GM21423 (cell line): Measurements from ENCODE around the gene ATP9A.
"Not testable (repeated sequence)": the region's sequence is repeated elsewhere in the genome, so short reads cannot be mapped to it uniquely, and the experiment has no call there.

Source experiments
- ATAC-seq: cut with Tn5 transposase; IDR thresholded peaks from one replicate; pipeline ENCODE4 v1.9.1; 2021; ENCODE audit warnings: mild to moderate bottlenecking, moderate library complexity; ENCODE audit not compliant: unreplicated experiment

Gene ATP9A

GRCh38 chr20:51581571-51581970 is 186.6 kb downstream of the ATP9A start:
- ATAC-seq: no peak

DNA sequence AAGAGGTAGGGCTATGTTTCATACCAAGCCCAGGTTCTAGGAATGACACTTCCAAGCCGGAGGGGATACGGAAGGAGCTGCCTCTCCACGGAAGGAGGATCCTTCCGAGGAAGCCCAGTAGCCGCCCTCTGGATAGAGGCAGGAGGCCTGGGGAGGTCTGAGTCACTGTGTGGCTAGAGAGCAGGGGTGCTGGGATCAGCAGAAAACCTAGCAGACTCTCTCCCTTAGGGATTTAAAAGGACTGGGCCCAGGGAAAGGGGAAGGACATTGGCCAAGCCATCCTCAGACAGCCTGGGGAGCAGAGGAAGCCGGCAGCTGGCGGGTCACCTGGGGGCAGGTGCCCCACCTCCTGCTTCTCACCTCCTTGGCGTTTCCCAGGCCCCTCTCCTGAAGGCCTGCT is 189.1 kb downstream of the ATP9A start:
- no peak for ATAC-seq

DNA sequence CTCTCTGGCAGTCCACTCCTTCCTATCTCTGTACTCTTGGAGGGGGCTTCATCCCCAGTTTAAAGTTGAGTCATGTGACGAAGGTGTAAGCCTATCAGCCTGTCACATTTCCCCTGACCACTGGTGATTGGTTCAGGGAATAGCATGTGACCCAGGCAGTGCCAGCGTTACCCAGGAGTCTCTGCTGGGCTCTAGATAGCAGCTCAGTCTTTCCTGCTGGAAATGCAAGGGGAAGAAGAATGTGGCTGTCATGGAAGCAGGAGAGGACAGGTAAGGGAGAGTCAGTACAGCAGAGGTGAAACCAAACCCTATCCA is 190.1 kb downstream of the ATP9A start:
- no peak for ATAC-seq

- ATAC-seq: no peak
These were observed 190.6 kb downstream of the ATP9A start for GRCh38 chr20:51577432-51578144.

DNA sequence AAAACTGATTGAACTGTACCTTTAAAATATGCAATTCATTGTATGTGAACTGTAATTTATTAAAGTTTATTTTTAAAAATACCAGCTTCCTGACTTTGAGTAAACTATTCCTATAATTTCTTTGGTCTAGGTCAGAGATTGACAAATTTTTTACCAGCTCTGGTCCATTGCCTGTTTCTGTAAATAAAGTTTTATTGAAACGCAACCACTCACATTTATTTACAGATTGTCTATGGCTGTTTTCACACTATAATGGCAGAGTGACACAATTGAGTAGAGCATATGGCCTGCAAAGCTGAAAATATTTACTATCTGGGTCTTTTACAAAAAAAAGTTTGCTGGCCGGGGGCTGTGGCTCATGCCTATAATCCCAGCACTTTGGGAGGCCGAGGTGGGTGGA is 192.7 kb downstream of the ATP9A start:
- no peak for ATAC-seq

DNA sequence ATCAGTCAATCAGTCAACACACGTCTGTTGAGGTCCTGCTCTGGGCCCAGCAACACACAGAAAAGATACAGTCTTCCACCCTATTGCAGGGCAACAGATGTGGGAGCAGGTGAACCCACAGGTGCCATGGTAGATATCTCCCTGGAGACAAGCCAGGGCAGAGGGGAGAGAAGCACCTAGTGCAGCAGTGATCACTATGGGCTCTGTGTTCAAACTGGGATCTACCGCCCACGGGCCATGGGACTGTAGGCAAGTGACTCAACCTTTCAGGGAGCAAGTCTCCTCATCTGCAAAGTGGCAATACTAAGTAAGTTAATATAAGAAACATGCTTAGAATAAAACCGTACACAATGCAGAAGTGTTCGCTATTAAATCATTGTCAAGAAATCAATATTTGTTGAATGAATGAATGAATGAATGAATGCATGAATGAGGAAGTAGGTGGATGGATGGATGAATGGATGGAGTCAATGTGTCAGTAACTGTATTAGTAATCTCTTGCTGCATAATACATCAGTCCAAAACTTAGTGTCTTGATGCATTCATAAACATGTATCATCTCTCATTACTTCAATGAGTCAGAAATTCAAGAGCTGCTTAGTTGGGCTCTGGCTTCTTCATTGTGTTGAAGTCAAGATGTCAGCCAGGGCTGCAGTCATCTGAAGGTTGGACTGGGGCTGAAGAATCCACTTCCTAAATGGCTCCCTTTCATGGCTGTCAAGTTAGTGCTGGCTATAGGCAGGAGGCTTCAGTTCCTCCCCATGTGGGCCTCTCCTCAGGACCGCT is 193.7 kb downstream of the ATP9A start:
- no peak for ATAC-seq

DNA sequence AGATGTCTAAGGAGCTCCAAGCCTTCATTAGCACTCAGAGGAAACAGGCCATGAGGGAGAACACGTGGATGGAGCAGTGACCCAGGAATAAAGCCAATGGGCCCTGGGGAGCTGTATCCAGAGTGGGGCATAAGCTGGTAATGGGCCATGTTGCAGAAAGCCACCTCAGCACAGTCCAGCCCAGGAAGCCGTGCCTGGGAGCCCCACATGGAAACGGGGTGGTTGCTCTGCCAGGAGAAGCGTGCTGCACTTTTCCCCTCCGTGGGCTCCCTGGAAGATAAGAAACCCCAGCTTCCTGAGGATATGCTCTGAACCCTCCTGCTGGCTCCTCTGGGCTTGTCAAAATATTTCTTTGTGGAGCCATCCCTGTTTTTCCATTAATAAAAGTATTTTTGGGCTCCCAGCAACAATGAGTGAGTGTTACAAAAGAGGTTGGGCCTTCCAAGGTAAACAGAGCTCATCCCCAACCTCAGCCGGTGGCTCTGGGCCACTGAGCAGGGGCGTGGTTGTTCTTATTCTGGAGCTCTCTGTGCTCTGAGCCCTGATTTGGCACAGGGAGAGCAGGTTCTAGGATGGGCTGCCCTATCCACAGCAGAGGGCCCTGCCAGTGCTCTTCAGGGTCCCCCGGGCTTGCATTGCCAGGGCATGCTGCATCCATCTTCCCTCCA is 194.5 kb downstream of the ATP9A start:
- ATAC-seq: no peak

DNA sequence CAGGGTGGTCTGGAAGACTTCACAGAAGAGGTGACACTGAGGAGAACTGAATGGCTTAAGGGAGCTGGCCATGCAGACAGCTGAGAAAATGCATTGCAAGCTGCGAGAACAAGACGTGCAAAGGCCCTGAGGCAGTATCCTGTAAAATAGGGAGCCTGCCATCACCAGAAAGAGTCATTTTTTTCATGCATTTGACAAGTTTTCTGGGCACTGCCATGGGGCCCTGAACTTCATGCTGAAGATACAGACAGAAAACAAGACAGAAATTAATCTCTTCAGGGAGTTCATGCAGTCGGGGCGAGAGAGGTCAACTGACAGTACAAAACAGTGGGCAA is 196.8 kb downstream of the ATP9A start:
- ATAC-seq: no peak

DNA sequence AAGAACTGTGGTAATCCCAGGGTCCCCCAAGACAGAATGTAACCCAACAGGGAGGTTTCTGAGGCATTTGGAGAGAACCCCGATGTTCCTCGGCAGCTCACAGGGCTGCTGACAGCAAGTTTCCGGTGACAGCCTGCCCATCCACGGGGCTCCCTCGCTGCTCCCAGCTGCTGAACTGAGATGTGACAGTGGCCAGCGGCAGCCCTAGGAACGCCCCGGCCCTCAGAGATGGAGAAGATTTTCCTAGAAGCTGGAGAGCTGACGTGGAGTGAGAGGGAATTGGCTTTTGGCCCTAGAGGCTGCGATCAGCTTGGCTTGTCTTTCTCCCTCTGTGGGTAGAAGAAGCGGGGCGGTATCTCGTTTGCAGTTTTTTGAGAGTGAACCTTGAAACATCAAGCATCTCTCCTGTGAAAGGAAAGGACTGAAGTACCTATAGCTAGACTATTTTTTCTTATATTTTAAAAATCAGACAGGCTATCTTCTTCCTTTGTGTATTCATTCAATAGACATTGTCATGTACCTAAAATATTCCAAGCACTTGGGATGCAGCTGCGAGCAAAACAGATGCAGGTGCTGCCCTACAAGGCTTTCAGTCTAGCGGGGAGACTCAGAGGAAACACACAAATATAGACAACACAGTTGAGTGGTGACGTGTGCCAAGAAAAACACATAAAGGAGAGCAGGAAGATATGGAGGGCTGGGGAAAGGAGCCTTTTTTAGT is 197.3 kb downstream of the ATP9A start:
- ATAC-seq: no peak

GRCh38 chr20:51569815-51570738 is 198.1 kb downstream of the ATP9A start:
- ATAC-seq: no peak

DNA sequence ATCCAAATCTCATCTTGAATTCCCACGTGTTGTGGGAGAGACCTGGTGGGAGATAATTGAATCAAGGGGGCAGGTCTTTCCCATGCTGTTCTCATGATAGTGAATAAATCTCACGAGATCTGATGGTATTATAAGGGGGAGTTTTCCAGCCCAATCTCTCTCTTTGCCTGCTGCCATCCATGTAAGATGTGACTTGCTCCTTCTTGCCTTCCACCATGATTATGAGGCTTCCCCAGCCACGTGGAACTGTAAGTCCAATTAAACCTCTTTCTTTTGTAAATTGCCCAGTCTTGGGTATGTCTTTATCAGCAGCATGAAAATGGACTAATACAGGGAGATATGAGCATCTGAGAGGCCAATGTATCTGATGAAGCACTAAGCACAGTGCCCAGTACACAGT is 199.7 kb downstream of the ATP9A start:
- ATAC-seq: not testable (repeated sequence)

DNA sequence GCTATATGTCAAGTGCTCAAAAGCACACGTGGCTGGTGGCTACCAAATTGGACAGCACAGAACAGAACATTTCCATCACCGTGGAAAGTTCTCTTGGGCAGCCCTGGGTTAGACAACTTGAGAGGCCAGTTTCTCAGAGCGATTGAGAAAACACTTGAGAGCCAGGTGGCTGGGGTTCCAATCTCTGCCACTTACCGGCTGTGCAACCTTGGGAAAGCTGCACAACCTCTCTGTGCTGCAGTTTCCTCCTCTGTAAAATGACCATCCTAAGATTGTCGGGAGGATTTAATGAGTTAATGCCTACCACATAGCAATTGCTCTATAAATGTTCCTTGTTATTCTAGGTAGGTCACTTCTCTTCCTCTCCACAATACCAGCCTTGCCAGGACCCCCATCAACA is 200.6 kb downstream of the ATP9A start:
- no peak for ATAC-seq

DNA sequence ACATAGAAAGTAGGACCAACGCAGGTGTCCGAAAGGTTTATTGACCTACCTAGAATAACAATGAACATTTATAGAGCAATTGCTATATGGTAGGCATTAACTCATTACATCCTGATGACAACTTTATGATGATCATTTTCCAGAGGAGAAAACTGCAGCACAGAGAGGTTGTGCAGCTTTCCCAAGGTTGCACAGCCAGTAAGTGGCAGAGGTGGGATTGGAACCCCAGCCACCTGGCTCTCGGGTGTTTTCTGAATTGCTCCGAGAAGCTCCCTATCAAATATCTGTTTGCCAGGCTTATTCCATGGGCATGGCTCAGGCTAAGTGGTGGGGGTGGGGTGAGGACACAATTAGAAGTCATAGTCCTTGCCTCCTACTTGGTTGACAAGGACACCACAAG is 201.6 kb downstream of the ATP9A start:
- no peak for ATAC-seq

DNA sequence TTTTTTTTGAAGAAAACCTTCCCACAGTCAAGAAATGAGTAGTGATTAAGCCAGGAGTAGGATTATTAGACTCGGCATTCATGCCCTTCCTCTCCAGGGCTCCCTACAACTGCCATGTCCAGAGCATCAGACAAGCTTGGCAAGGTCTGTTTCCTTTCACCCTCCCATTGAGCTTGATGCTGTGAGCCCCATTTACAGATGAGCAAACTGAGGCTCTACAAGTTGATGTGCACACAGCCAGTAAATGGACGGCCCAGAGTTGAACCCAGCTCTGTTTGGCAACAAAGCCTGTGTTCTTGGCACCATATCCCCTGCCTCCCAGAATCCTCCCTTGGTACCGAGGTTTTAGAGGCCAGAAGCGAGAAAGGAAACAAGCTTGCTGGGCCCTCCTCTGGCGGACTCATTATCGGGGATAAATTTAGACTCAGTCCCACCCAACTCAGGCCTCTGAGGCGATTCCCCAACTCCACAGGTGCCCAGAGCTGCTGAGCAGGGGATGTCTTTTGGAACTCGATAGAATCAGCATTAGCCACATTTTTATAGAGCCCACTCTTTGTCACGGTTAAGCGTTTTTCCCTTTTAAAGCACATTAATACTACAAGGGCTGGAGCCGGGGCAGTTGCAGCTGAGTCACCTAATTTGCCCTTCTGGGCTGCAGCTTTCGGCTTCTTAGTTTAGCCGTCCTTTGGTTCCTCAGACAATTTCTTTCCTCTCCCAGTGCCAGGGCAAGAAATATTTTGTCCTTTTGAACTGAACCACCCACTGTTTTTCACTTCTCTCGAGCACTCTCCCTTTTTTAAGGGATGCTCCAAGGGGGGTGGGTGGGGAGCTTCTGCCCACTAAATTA is 202.7 kb downstream of the ATP9A start:
- no peak for ATAC-seq

DNA sequence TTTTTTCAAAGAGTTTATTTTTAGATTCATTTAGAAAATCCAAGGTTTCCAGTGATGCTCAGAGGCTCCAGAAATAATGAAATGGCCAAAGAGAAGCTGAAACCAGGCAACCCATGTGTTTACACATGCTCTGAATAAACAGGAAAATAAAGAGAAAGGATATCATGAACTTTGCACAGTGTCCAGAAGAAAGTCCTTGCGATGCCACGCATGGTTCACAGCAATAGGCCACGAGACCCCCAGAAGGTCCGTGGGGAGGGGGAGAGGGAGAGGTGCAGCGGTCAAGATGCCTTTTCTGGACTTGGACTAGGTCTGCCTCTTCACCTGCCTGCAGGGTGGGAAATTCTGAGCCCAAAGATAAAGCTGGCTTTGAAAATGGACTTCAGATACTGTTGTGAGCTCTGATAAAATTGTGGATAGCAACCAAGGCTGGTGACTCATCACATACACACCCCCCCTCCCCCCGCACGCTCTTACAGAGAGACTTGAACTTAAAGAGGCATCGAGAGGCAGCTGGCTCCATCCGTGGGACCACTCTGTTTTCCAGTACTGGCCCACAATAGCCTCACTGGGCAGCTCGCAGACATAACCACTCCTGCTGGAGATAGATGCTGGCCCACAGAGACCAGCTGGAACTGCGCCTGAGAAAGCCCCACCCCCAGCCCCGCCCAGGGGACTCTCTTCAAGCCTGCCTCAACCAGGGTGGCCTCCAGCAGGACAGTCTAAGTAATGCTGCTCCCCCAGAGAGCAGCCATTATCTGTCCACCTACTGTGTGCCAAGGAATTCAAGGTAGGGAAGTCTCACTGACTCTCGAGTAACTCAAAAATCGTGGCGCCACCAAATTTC is 204.5 kb downstream of the ATP9A start:
- ATAC-seq: no peak

- no peak for ATAC-seq
These were observed 205.1 kb downstream of the ATP9A start for GRCh38 chr20:51563174-51563485.

- ATAC-seq: no peak
These were observed 205.6 kb downstream of the ATP9A start for GRCh38 chr20:51562332-51563173.

- no peak for ATAC-seq
These were observed 206.2 kb downstream of the ATP9A start for GRCh38 chr20:51562027-51562331.
